GM12873 (cell line): Measurements from ENCODE around the gene SARM1.

Source experiments
- CTCF ChIP-seq: IDR thresholded peaks from 2 replicates; pipeline ENCODE4 v1.5.1; 2012; ENCODE audit warnings: low read depth, mild to moderate bottlenecking, moderate library complexity, low read length, control low read depth; ENCODE audit not compliant: insufficient read depth; ENCODE audit errors: missing control alignments

SARM1 gene

GRCh38 chr17:28392491-28392890, 21.0 kb downstream of the SARM1 start:
- TF ChIP-seq CTCF, result no peak

GRCh38 chr17:28394337-28395116, 23.0 kb downstream of the SARM1 start:
- TF ChIP-seq CTCF, result no peak

GRCh38 chr17:28395426-28395825, 23.9 kb downstream of the SARM1 start:
- no peak for TF ChIP-seq CTCF

- no peak for TF ChIP-seq CTCF
Measured at GRCh38 chr17:28395968-28396367, 24.5 kb downstream of the SARM1 start.

GRCh38 chr17:28396635-28397239, 25.2 kb downstream of the SARM1 start:
- no peak for TF ChIP-seq CTCF

GRCh38 chr17:28397275-28397674, 25.8 kb downstream of the SARM1 start:
- TF ChIP-seq CTCF, result no peak

GRCh38 chr17:28397687-28398279, 26.3 kb downstream of the SARM1 start:
- no peak for TF ChIP-seq CTCF
